Osteocyte (in vitro differentiated cells): ENCODE measurements around the gene VSIG10L2. TPM values are rescaled to one million over a fixed set of nuclear protein-coding genes. Genes with fewer than 3 reads are reported as not detected.
A peak's percentile ranks its signal among the peaks of the same experiment; 100 is the strongest.

Source experiments
- DNase-seq: peaks from one replicate; pipeline ENCODE4 v3.0.0; 2021; ENCODE audit warnings: mixed read lengths; ENCODE audit not compliant: unreplicated experiment; ENCODE audit errors: extremely low spot score
- H3K27ac Mint-ChIP-seq: one replicate; pipeline ENCODE4 v1.8.0; 2021; ENCODE audit warnings: mild to moderate bottlenecking, mixed read lengths; ENCODE audit not compliant: unreplicated experiment
- H3K27me3 Mint-ChIP-seq: one replicate; pipeline ENCODE4 v1.8.0; 2021; ENCODE audit warnings: mixed read lengths; ENCODE audit not compliant: unreplicated experiment
- H3K36me3 Mint-ChIP-seq: one replicate; pipeline ENCODE4 v1.8.0; 2021; ENCODE audit warnings: mixed read lengths; ENCODE audit not compliant: unreplicated experiment
- H3K4me1 Mint-ChIP-seq: one replicate; pipeline ENCODE4 v1.8.0; 2021; ENCODE audit warnings: mixed read lengths; ENCODE audit not compliant: unreplicated experiment
- H3K4me3 Mint-ChIP-seq: one replicate; pipeline ENCODE4 v1.8.0; 2021; ENCODE audit warnings: mild to moderate bottlenecking, moderate library complexity, mixed read lengths; ENCODE audit not compliant: unreplicated experiment
- H3K9me3 Mint-ChIP-seq: one replicate; pipeline ENCODE4 v1.8.0; 2021; ENCODE audit warnings: mixed read lengths; ENCODE audit not compliant: unreplicated experiment
- CTCF ChIP-seq: fragments of 200-600 bp; sonication (generic); IDR thresholded peaks from 2 replicates; pipeline ENCODE4 v1.5.0; 2021; ENCODE audit warnings: antibody characterized with exemption, mild to moderate bottlenecking, moderate library complexity
- total RNA-seq: library from RNA; stranded (reverse); gene quantifications from 2 replicates; pipeline ENCODE4 v1.2.1, GENCODE V29; 2021

Gene VSIG10L2
- total RNA-seq, 1 donor from 2014 or later, result not detected

- no peaks in the 10 kb centered on the region for H3K4me1 Mint-ChIP-seq
- peaks cover 71% of the 10 kb centered on the region for H3K27me3 Mint-ChIP-seq
- H3K27ac Mint-ChIP-seq, result no peak overlapping the region
- TF ChIP-seq CTCF, result no peak
- no peaks in the 10 kb centered on the region for H3K36me3 Mint-ChIP-seq
- DNase-seq, result peak; percentile 67
- H3K9me3 Mint-ChIP-seq, result no peaks in the 10 kb centered on the region
- H3K4me3 Mint-ChIP-seq, result no peak overlapping the region
Measured at GRCh38 chr11:125930076-125930450, 15.8 kb upstream of the VSIG10L2 start.

- Mint-ChIP-seq H3K9me3 (no peaks in the 10 kb centered on the region), H3K27me3 (peaks cover 63% of the 10 kb centered on the region), H3K36me3 (no peaks in the 10 kb centered on the region), H3K27ac (no peak overlapping the region), H3K4me3 (no peak overlapping the region), H3K4me1 (no peaks in the 10 kb centered on the region)
- DNase-seq, result no peak
- no peak for TF ChIP-seq CTCF
Measured at GRCh38 chr11:125931116-125931515, 14.7 kb upstream of the VSIG10L2 start.

- Mint-ChIP-seq H3K4me3 (no peak overlapping the region), H3K27me3 (peaks cover 64% of the 10 kb centered on the region), H3K9me3 (no peaks in the 10 kb centered on the region), H3K27ac (no peak overlapping the region), H3K36me3 (no peaks in the 10 kb centered on the region), H3K4me1 (no peaks in the 10 kb centered on the region)
- DNase-seq, result no peak
- TF ChIP-seq CTCF, result no peak
Measured at GRCh38 chr11:125931668-125932067, 14.2 kb upstream of the VSIG10L2 start.

GRCh38 chr11:125932301-125932700 is 13.5 kb upstream of the VSIG10L2 start:
- TF ChIP-seq CTCF, result no peak
- no peaks in the 10 kb centered on the region for H3K4me1 Mint-ChIP-seq
- H3K36me3 Mint-ChIP-seq, result no peaks in the 10 kb centered on the region
- DNase-seq, result peak; percentile 83
- H3K27me3 Mint-ChIP-seq, result peaks cover 61% of the 10 kb centered on the region
- H3K27ac Mint-ChIP-seq, result no peak overlapping the region
- H3K9me3 Mint-ChIP-seq, result no peaks in the 10 kb centered on the region
- no peak overlapping the region for H3K4me3 Mint-ChIP-seq

- H3K9me3 Mint-ChIP-seq, result no peaks in the 10 kb centered on the region
- peak; percentile 38 for DNase-seq
- H3K27ac Mint-ChIP-seq, result no peak overlapping the region
- H3K4me1 Mint-ChIP-seq, result no peaks in the 10 kb centered on the region
- TF ChIP-seq CTCF, result no peak
- no peaks in the 10 kb centered on the region for H3K36me3 Mint-ChIP-seq
- peaks cover 54% of the 10 kb centered on the region for H3K27me3 Mint-ChIP-seq
- H3K4me3 Mint-ChIP-seq, result no peak overlapping the region
Measured at GRCh38 chr11:125933030-125933813, 12.6 kb upstream of the VSIG10L2 start.
